ENCODE results near the gene XKRX. TPM values are rescaled to one million over a fixed set of nuclear protein-coding genes. Genes with fewer than 3 reads are reported as not detected.

The XKRX gene
- total RNA-seq, 6 experiments from 2014 or later, result 0.07 to 0.18 (median 0.15) TPM; not detected in 3

- no peak for DNase-seq
- intact Hi-C loops (cut with DNase I), result no loop called here
- no peak overlapping the region for H3K27ac ChIP-seq
- ATAC-seq, result no peak
- H3K4me3 ChIP-seq, result no peak overlapping the region
- H3K36me3 ChIP-seq, result no peaks in the 10 kb centered on the region
- H3K4me1 ChIP-seq, result no peaks in the 10 kb centered on the region
- no peaks in the 10 kb centered on the region for H3K27me3 ChIP-seq
- no peaks in the 10 kb centered on the region for H3K9me3 ChIP-seq
- TF ChIP-seq CTCF (IDR thresholded peaks at IDR 0.05), result no peak
- 66% methylated on average over 4 of the region's 4 CpGs for WGBS (ENCODE audit: insufficient coverage, low coverage, low lambda C conversion rate, missing lambda C conversion rate)
Observed at GRCh38 chrX:100931218-100931924, 2.7 kb upstream of the XKRX start.

GRCh38 chrX:100926453-100926852 is 2.3 kb downstream of the XKRX start:
- DNase-seq, result no peak
- no peaks in the 10 kb centered on the region for H3K4me1 ChIP-seq

DNA sequence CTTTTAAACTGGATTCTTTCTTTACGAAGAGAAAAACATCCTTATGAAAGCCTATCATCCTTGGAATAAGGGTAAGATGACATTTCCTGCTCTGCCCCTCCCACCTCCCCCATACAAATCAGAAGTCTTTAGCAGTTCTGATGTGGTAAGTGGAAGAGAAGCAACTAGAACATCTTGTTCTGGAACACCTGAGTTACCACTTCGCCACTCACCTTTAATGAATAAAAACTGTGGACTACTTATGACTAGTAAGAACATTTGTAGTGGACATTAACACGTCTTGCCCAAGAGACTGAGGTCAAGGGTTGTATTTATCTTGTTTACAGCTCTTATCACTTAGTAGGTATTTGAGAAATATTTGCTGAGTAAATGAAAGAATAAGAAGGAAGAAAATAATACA is 4.3 kb downstream of the XKRX start:
- ATAC-seq (no peak), DNase-seq (no peak)
- TF ChIP-seq CTCF (IDR thresholded peaks at IDR 0.05) (no peak), POLR2A (IDR thresholded peaks at IDR 0.05) (no peak)
- H3K4me3 ChIP-seq, result no peak overlapping the region
- H3K27ac ChIP-seq, result no peak overlapping the region
- no peaks in the 10 kb centered on the region for H3K9me3 ChIP-seq
- no peaks in the 10 kb centered on the region for H3K4me1 ChIP-seq
- no peaks in the 10 kb centered on the region for H3K27me3 ChIP-seq
- H3K36me3 ChIP-seq, result no peaks in the 10 kb centered on the region
- intact Hi-C loops (cut with DNase I), result no loop called here
- 42% methylated on average over 3 of the region's 3 CpGs for WGBS (ENCODE audit: insufficient coverage, low coverage, low lambda C conversion rate, missing lambda C conversion rate)

More at GRCh38 chrX:100926453-100926852, 2.3 kb downstream of the XKRX start:
- no peak for TF ChIP-seq CTCF (IDR thresholded peaks at IDR 0.05)
- TF ChIP-seq POLR2A (IDR thresholded peaks at IDR 0.05), result no peak
- Histone ChIP-seq H3K27ac (no peak overlapping the region), H3K27me3 (no peaks in the 10 kb centered on the region), H3K4me3 (no peak overlapping the region), H3K36me3 (no peaks in the 10 kb centered on the region), H3K9me3 (no peaks in the 10 kb centered on the region)
- intact Hi-C loops (cut with DNase I), result no loop called here
- no peak for ATAC-seq
- 48% methylated on average over 2 of the region's 2 CpGs for WGBS (ENCODE audit: insufficient coverage, low coverage, low lambda C conversion rate, missing lambda C conversion rate)

DNA sequence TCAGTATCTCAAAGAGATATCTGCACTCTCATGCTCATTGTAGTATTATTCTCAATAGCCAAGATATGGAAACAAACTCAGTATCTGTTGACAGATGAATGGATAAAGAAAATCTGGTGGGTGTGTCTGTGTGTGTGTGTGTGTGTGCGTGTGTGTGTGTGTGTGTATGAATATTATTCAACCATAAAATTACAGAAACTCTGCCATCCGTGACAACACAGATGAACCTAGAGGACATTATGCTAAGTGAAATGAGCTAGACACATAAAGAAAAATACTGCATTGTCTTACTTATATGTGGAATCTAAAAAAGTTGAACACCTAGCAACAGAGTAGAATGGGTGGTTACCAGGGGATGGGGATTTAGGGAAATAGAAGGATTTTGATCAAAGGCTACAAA is 13.2 kb downstream of the XKRX start:
- intact Hi-C loops (cut with DNase I), result no loop called here
- no peak overlapping the region for H3K4me3 ChIP-seq
- H3K27ac ChIP-seq, result no peak overlapping the region
- DNase-seq (no peak), ATAC-seq (no peak)
- no peak for TF ChIP-seq CTCF (IDR thresholded peaks at IDR 0.05)
- TF ChIP-seq POLR2A (IDR thresholded peaks at IDR 0.05), result no peak
- no peaks in the 10 kb centered on the region for H3K9me3 ChIP-seq
- H3K4me1 ChIP-seq, result no peaks in the 10 kb centered on the region
- no peaks in the 10 kb centered on the region for H3K27me3 ChIP-seq
- H3K36me3 ChIP-seq, result no peaks in the 10 kb centered on the region
- WGBS (ENCODE audit: insufficient coverage, low coverage, low lambda C conversion rate, missing lambda C conversion rate), result 0% methylated on average over 1 of the region's 2 CpGs
